Measurements from ENCODE around the gene GNA15.

The GNA15 gene

DNA sequence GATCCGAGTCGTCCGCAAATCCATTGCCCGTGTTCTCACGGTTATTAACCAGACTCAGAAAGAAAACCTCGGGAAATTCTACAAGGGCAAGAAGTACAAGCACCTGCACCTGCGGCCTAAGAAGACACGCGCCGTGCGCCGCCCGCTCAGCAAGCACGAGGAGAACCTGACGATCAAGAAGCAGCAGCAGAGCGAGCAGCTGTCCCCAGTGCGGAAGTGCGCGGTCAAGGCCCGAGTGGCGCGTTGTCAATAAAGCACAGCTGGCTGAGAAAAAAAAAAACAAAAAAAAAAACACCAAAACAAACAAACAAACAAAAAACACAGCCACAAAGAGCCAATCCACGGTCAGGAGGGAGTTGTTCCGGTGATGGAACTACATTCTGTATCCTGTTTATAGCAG, 4.7 kb upstream of the GNA15 start:
- Histone ChIP-seq H3K79me2 (ENCODE audit: insufficient read depth, low read length) (no peaks in the 10 kb centered on the region), H3K36me3 (ENCODE audit: insufficient read depth, low read length) (no peaks in the 10 kb centered on the region), H3K4me1 (ENCODE audit: insufficient read depth, low read length, severe bottlenecking) (no peaks in the 10 kb centered on the region), H4K20me1 (ENCODE audit: insufficient read depth, low read length) (no peaks in the 10 kb centered on the region), H3K27ac (ENCODE audit: low read depth, low read length, poor library complexity, severe bottlenecking) (no peak overlapping the region), H3K9me2 (ENCODE audit: low read depth, low read length) (no peaks in the 10 kb centered on the region), H3K4me3 (ENCODE audit: low read depth, low read length, poor library complexity, severe bottlenecking) (no peak overlapping the region), H3K4me2 (ENCODE audit: low read length) (no peak overlapping the region), H3K27me3 (ENCODE audit: insufficient read depth, low read length) (peaks cover 5% of the 10 kb centered on the region; the same call in 1 of the 2 replicates), H3F3A (ENCODE audit: insufficient read depth, low read length) (no peaks in the 10 kb centered on the region), H3K9me3 (ENCODE audit: low read length) (no peaks in the 10 kb centered on the region), H2AFZ (ENCODE audit: low read length) (no peak overlapping the region), H3K9ac (ENCODE audit: low read length) (no peak overlapping the region)
- TF ChIP-seq, protein P1, sequence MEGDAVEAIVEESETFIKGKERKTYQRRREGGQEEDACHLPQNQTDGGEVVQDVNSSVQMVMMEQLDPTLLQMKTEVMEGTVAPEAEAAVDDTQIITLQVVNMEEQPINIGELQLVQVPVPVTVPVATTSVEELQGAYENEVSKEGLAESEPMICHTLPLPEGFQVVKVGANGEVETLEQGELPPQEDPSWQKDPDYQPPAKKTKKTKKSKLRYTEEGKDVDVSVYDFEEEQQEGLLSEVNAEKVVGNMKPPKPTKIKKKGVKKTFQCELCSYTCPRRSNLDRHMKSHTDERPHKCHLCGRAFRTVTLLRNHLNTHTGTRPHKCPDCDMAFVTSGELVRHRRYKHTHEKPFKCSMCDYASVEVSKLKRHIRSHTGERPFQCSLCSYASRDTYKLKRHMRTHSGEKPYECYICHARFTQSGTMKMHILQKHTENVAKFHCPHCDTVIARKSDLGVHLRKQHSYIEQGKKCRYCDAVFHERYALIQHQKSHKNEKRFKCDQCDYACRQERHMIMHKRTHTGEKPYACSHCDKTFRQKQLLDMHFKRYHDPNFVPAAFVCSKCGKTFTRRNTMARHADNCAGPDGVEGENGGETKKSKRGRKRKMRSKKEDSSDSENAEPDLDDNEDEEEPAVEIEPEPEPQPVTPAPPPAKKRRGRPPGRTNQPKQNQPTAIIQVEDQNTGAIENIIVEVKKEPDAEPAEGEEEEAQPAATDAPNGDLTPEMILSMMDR (IDR thresholded peaks at IDR 0.05; ENCODE audit: low read length): no peak
- no peak for TF ChIP-seq EZH2 (IDR thresholded peaks at IDR 0.05; ENCODE audit: borderline replicate concordance, low read length)

DNA sequence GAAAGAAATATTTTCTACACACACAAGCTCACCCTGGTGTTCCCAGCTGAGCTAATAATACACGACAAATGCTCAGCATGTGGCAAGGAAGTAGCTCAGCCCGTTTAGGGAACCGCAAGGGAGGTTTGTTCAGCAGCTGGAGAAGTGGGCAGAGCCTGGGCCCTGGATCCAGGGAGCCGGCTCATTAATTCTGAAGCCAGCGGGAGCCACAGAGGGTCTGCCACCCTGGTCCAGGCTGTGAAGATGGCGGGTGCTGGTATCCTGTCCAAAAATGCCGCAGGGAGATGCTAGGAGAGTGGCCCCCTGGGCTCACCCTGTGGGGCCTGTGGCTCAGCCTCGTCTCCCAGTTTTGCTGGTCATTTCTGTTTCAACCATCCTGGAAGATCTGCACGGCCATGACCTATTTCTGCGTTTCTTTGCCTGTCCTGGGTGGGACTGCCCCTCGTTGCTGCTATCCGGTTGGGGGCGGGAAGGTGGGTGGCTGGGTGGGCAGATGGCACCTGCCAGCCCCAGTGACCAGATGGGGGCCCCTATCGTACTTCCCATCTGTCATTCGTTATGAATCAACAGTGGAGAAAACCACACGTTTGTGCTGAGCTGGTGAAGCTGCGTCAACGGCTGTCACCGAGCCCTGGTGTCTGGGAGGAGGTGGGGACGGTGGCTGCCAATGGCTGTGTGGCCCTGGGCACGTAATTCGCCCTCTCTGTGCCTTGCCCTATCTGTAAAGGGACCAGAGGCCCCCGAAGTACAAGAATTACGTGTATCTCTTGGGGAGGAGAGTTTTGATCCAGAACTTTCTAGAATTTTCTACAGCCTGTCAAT, 2.7 kb upstream of the GNA15 start:
- H3K27me3 ChIP-seq (ENCODE audit: insufficient read depth, low read length): peaks cover 8% of the 10 kb centered on the region; the same call in 1 of the 2 replicates
- no peak overlapping the region for H3K27ac ChIP-seq (ENCODE audit: low read depth, low read length, poor library complexity, severe bottlenecking)
- H3K36me3 ChIP-seq (ENCODE audit: insufficient read depth, low read length): no peaks in the 10 kb centered on the region
- no peaks in the 10 kb centered on the region for H3F3A ChIP-seq (ENCODE audit: insufficient read depth, low read length)
- H3K4me3 ChIP-seq (ENCODE audit: low read depth, low read length, poor library complexity, severe bottlenecking): no peak overlapping the region
- H3K79me2 ChIP-seq (ENCODE audit: insufficient read depth, low read length): no peaks in the 10 kb centered on the region
- H4K20me1 ChIP-seq (ENCODE audit: insufficient read depth, low read length): no peaks in the 10 kb centered on the region
- TF ChIP-seq EZH2 (IDR thresholded peaks at IDR 0.05; ENCODE audit: borderline replicate concordance, low read length): no peak
- TF ChIP-seq, protein P1 (IDR thresholded peaks at IDR 0.05; ENCODE audit: low read length): no peak
- H2AFZ ChIP-seq (ENCODE audit: low read length): no peak overlapping the region
- no peaks in the 10 kb centered on the region for H3K4me1 ChIP-seq (ENCODE audit: insufficient read depth, low read length, severe bottlenecking)
- no peaks in the 10 kb centered on the region for H3K9me2 ChIP-seq (ENCODE audit: low read depth, low read length)
- no peaks in the 10 kb centered on the region for H3K9me3 ChIP-seq (ENCODE audit: low read length)
- H3K4me2 ChIP-seq (ENCODE audit: low read length): no peak overlapping the region
- H3K9ac ChIP-seq (ENCODE audit: low read length): no peak overlapping the region

DNA sequence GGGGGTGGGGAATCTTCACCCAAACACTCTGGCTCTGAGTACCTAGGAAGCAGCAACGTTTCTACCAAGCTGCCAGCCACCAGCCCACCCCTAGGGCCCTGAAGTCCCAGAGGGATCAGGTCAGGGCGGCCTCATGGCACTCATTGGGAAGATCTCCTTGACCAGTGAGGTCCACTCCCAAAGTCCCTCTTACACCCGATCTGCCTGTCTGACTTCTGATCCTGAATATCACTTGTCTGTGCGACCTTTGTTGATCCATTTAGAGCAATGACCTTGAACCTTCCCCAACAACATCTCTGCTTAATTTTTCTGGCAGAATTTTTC, 2.1 kb upstream of the GNA15 start:
- no peak overlapping the region for H3K9ac ChIP-seq (ENCODE audit: low read length)

More for the DNA sequence above, 2.1 kb upstream of the GNA15 start:
- Histone ChIP-seq H2AFZ (ENCODE audit: low read length) (no peak overlapping the region), H3K27ac (ENCODE audit: low read depth, low read length, poor library complexity, severe bottlenecking) (no peak overlapping the region), H3K4me3 (ENCODE audit: low read depth, low read length, poor library complexity, severe bottlenecking) (no peak overlapping the region), H3K9me3 (ENCODE audit: low read length) (no peaks in the 10 kb centered on the region), H3K4me2 (ENCODE audit: low read length) (no peak overlapping the region), H3K27me3 (ENCODE audit: insufficient read depth, low read length) (peaks cover 8% of the 10 kb centered on the region; the same call in 1 of the 2 replicates), H4K20me1 (ENCODE audit: insufficient read depth, low read length) (no peaks in the 10 kb centered on the region), H3K9me2 (ENCODE audit: low read depth, low read length) (no peaks in the 10 kb centered on the region), H3K36me3 (ENCODE audit: insufficient read depth, low read length) (no peaks in the 10 kb centered on the region), H3K4me1 (ENCODE audit: insufficient read depth, low read length, severe bottlenecking) (no peaks in the 10 kb centered on the region), H3K79me2 (ENCODE audit: insufficient read depth, low read length) (no peaks in the 10 kb centered on the region), H3F3A (ENCODE audit: insufficient read depth, low read length) (no peaks in the 10 kb centered on the region)
- no peak for TF ChIP-seq EZH2 (IDR thresholded peaks at IDR 0.05; ENCODE audit: borderline replicate concordance, low read length)
- TF ChIP-seq, protein P1 (IDR thresholded peaks at IDR 0.05; ENCODE audit: low read length): no peak
